ENCODE results near the gene TMEM115. TPM values are rescaled to one million over a fixed set of nuclear protein-coding genes. Genes with fewer than 3 reads are reported as not detected.
A peak's percentile ranks its signal among the peaks of the same experiment; 100 is the strongest.

Gene TMEM115
- total RNA-seq, 1 donor from 2014 or later = 42.7 TPM

- H3K27me3 Mint-ChIP-seq = peaks cover 3% of the 10 kb centered on the region
- peak within 1 kb of the TSS; percentile 97 for H3K4me3 Mint-ChIP-seq
- H3K27ac Mint-ChIP-seq = peak within 1 kb of the TSS; percentile 96
- no peaks in the 10 kb centered on the region for H3K36me3 Mint-ChIP-seq
- H3K9me3 Mint-ChIP-seq = no peaks in the 10 kb centered on the region
- DNase-seq (ENCODE audit: extremely low spot score, unreplicated experiment) = peak; percentile 95
- peaks cover 28% of the 10 kb centered on the region for H3K4me1 Mint-ChIP-seq (ENCODE audit: unreplicated experiment)
- TF ChIP-seq, protein P1, sequence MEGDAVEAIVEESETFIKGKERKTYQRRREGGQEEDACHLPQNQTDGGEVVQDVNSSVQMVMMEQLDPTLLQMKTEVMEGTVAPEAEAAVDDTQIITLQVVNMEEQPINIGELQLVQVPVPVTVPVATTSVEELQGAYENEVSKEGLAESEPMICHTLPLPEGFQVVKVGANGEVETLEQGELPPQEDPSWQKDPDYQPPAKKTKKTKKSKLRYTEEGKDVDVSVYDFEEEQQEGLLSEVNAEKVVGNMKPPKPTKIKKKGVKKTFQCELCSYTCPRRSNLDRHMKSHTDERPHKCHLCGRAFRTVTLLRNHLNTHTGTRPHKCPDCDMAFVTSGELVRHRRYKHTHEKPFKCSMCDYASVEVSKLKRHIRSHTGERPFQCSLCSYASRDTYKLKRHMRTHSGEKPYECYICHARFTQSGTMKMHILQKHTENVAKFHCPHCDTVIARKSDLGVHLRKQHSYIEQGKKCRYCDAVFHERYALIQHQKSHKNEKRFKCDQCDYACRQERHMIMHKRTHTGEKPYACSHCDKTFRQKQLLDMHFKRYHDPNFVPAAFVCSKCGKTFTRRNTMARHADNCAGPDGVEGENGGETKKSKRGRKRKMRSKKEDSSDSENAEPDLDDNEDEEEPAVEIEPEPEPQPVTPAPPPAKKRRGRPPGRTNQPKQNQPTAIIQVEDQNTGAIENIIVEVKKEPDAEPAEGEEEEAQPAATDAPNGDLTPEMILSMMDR (conservative IDR thresholded peaks at IDR 0.05) = no peak
Measured at GRCh38 chr3:50350527-50351322, 8.6 kb downstream of the TMEM115 start, which contains the start of the genes CYB561D2 and NPRL2. TSS of gene CYB561D2 (plus strand) at chr3:50350862. CDS start at chr3:50351434, 572 bp downstream. TSS of gene NPRL2 (minus strand) at chr3:50350775. CDS start at chr3:50350652, 123 bp downstream.

GRCh38 chr3:50350213-50350526, 9.2 kb downstream of the TMEM115 start:
- no peaks in the 10 kb centered on the region for H3K9me3 Mint-ChIP-seq
- H3K27ac Mint-ChIP-seq = peak overlapping the region; percentile 96
- peak overlapping the region; percentile 97 for H3K4me3 Mint-ChIP-seq
- peaks cover 28% of the 10 kb centered on the region for H3K4me1 Mint-ChIP-seq (ENCODE audit: unreplicated experiment)
- DNase-seq (ENCODE audit: extremely low spot score, unreplicated experiment) = no peak
- no peaks in the 10 kb centered on the region for H3K36me3 Mint-ChIP-seq
- TF ChIP-seq, protein P1 (conservative IDR thresholded peaks at IDR 0.05) = no peak
- peaks cover 7% of the 10 kb centered on the region for H3K27me3 Mint-ChIP-seq

DNA sequence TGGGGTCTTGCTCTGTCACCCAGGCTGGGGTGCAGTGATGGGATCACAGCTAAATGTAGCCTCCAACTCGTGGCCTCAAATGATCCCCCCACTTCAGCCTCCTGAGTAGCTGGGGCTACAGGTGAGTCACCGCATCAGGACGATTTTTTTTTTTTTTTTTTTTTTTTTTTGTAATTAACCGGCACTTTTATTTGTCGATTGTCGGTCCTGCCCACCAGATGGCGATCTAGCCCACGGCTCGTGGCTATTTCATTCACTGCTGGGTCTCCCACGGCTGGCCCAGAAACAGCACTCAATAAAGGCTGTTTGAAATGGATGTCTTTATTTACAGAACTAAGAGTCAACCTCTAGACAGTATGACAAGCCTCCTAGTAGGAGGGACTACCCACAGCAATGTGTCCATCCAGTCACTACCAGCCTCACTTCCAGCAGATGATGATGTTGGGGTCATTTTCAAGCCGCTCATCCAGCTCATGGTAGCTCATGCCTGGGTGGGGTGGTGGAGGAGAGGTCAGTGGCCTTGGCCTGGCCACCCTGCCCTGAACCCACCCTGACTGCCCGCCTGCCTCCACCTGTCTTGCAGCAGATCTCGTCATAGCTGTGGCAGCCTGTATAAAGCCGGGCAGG, 12.0 kb downstream of the TMEM115 start:
- no peak for DNase-seq (ENCODE audit: extremely low spot score, unreplicated experiment)
- Mint-ChIP-seq H3K36me3 (no peaks in the 10 kb centered on the region), H3K9me3 (no peaks in the 10 kb centered on the region), H3K4me3 (peak overlapping the region; percentile 60), H3K27me3 (peaks cover 30% of the 10 kb centered on the region), H3K4me1 (ENCODE audit: unreplicated experiment) (peaks cover 24% of the 10 kb centered on the region), H3K27ac (no peak overlapping the region)
- TF ChIP-seq, protein P1 (conservative IDR thresholded peaks at IDR 0.05) = peak; percentile 82

DNA sequence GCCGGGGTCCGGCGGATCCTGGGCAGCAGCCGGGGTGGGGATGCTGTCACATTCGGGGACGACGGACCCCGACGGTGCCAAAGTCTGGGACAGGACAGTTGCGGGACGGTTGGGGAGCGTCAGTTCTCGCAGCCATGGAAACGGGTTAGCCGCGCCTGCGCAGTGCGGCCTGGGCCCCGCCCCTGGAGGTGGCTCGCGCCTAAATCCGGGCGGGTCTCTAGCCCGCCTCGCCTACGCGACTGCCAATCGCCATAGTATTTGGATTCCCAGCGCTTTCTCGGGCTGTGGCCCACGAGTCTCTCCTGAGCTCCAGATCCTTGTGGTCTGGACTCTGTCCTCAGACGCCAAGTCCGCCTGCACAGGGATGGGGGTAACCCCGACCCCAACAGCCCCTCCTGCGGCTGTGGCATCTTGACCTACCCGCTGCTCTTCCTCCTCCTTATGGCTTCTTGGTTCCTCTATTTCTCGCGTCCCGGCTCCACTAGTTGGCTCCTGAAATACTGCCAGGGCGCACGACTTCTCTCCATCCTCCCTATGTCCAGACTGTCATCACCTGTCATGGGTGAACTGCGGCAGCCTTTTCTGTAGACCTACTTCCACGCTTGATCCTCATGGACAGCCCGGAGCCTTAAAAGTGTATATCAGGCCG, 13.6 kb downstream of the TMEM115 start, which contains the start of gene ZMYND10:
Gene ZMYND10, minus strand, starts transcription at position 147 of the 649 bp plus-strand sequence. CDS start 153 bp downstream, outside the sequence.
- H3K9me3 Mint-ChIP-seq = no peaks in the 10 kb centered on the region
- TF ChIP-seq, protein P1 (conservative IDR thresholded peaks at IDR 0.05) = no peak
- DNase-seq (ENCODE audit: extremely low spot score, unreplicated experiment) = no peak
- peak within 1 kb of the TSS; percentile 79 for H3K27ac Mint-ChIP-seq
- H3K36me3 Mint-ChIP-seq = no peaks in the 10 kb centered on the region
- H3K4me1 Mint-ChIP-seq (ENCODE audit: unreplicated experiment) = peaks cover 18% of the 10 kb centered on the region
- H3K4me3 Mint-ChIP-seq = peak within 1 kb of the TSS; percentile 83
- H3K27me3 Mint-ChIP-seq = peaks cover 45% of the 10 kb centered on the region

GRCh38 chr3:50345008-50345407, 14.3 kb downstream of the TMEM115 start:
- Mint-ChIP-seq H3K36me3 (no peaks in the 10 kb centered on the region), H3K4me3 (peak overlapping the region; percentile 83), H3K9me3 (no peaks in the 10 kb centered on the region), H3K4me1 (ENCODE audit: unreplicated experiment) (peaks cover 12% of the 10 kb centered on the region), H3K27me3 (peaks cover 49% of the 10 kb centered on the region), H3K27ac (no peak overlapping the region)
- TF ChIP-seq, protein P1 (conservative IDR thresholded peaks at IDR 0.05) = no peak
- DNase-seq (ENCODE audit: extremely low spot score, unreplicated experiment) = no peak
